HG02571 (cell line): ENCODE results near the gene DNAH14.
"Not testable (repeated sequence)": the region's sequence is repeated elsewhere in the genome, so short reads cannot be mapped to it uniquely, and the experiment has no call there.

Experiments used
- ATAC-seq: cut with Tn5 transposase; IDR thresholded peaks from one replicate; pipeline ENCODE4 v1.9.1; 2021; ENCODE audit warnings: mild to moderate bottlenecking, moderate library complexity; ENCODE audit not compliant: unreplicated experiment

The DNAH14 gene

DNA sequence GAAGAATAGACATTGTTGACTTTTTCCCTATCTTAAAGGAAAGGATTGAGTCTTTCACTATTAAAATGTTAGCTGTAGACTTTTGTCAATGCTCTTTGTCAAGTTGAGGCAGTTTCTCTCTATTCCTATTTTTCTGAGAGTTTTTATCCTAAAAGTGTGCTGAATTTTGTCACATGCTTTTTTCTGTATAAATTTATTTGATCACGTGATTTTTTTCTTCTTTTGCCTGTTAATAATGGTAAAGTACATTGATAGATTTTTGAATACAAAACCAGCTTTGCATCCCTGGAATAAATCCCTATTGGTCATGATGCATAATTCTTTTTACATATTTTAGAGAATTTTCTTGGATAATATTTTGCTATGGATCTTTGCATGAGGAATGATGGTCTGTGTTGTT lies 60.1 kb downstream of the DNAH14 start:
- ATAC-seq, result no peak

DNA sequence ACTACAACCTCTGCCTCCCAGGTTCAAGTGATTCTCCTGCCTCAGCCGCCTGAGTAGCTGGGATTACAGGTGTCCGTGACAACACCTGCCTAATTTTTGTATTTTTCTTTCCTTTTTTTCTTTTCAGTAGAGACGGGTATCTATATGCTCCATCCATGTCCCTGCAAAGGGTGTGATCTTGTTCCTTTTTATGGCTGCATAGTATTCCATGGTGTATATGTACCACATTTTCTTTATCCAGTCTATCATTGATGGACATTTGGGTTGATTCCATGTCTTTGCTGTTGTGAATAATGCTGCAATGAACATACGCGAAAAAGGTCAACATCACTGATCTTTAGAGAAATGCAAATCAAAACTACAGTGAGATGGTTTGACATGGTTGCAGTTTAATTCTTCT lies 62.1 kb downstream of the DNAH14 start:
- ATAC-seq, result not testable (repeated sequence)

DNA sequence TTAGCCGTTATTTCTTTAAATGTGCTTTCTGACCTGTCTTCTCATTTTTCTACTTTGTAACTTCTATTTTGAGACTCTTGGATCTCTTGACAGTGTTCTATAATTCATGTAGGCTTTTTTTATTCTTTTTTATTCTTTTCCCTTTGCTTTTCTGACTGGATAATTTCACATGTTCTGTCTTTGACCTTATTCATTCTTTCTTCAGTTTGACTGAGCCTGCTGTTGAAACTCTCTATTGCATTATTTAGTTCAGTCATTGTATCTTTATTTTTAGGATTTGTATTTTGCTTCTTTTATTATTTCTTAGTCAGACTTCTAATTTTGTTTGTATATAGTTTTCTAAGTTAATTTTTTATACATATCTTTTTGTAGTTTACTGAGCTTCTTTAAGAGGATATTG lies 66.1 kb downstream of the DNAH14 start:
- ATAC-seq, result no peak

DNA sequence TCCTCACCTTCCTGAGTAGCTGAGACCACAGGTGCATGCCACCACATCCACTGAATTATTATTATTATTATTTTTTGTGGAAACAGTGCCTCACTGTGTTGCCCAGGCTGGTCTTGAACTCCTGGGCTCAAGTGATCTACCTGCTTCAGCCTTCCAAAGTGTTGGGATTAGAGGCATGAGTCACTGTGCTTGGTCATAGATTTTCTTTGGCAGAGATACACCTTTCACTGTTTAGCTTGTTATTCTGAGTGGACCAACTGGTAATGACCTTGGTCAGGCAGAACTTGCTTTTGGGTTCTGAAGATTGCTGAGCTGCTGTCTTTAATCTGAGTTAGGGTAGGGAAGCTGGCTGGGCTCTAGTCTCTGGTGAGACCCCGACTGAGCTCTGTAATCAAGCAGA lies 66.8 kb downstream of the DNAH14 start:
- ATAC-seq, result no peak

DNA sequence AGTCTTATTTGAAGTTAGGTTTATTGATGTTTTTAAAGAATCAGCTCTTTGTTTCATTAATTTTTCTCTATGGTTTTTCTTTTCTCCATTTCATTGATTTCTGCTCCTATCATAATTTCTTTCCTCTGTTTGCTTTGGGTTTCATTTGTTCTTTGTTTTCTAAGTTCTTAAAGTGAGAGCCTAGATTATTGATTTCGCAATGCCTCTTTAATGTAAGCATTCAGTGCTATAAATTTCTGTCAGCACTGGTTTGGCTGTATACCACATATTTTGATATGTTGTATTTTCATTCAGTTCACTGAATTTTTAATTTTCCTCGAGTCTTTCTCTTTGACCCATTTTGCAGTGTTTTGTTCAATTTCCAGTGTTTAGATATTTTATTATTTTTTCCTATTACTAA lies 68.7 kb downstream of the DNAH14 start:
- ATAC-seq, result no peak

DNA sequence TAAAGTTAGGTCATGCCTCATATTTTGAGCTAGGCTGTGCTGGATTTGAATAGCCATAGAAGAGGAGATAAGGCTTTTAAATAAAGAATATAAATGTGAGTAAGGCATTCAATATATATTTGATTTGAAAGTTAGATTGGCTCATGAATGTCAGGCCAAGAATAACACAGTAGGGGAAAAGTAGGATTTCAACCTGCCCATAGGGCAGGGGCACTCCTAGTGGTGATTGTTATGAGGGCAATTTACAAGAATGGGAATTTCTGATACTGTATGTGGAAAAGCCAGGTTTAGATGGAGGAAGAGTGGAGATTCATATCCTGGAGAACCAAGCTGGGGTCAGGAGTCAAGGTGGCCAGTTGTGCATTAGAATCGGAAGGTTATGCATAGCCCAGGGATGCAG lies 74.9 kb downstream of the DNAH14 start:
- ATAC-seq, result no peak

DNA sequence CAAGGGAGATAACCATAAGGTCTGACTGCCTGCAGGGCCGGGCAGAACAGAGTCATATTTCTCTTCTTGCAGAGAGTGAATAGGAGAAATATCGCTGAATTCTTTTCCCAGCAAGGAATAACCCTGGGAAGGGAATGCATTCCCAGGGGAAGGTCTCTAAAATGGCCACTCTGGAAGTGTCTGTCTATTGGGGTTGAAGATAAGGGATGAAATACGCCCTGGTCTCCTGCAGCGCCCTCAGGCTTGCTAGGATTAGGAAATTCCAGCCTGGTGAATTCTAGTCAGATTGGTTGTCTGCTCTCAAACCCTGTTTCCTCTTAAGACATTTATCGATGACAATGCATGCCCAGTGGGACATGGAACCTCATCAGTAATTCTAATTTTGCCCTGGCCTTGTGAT lies 76.9 kb downstream of the DNAH14 start:
- not testable (repeated sequence) for ATAC-seq

DNA sequence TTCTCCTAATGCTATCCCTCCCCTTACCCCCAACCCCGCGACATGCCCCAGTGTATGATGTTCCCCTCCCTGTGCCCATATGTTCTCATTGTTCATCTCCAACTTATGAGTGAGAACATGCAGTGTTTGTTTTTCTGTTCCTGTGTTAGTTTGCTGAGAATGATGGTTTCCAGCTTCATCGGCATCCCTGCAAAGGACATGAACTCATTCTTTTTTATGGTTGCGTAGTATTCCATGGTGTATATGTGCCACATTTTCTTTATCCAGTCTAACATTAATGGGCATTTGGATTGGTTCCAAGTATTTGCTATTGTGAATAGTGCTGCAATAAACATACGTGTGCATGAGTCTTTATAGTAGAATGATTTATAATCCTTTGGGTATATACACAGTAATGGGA lies 78.6 kb downstream of the DNAH14 start:
- not testable (repeated sequence) for ATAC-seq

DNA sequence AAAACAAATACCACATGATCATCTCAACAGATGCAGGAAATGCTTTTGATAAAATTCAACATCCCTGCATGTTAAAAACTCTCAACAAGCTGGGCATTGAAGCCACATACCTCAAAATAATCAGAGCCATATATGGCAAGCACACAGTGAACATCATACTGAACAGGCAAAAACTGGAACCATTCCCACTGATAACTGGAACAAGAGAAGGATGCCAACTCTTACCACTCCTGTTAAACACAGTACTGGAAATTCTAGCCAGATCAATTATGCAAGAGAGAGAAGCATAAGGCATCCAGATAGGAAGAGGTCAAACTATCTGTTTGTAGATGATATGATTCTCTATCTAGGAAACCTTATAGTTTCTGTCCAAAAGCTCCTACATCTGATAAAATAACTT lies 91.6 kb downstream of the DNAH14 start:
- no peak for ATAC-seq

DNA sequence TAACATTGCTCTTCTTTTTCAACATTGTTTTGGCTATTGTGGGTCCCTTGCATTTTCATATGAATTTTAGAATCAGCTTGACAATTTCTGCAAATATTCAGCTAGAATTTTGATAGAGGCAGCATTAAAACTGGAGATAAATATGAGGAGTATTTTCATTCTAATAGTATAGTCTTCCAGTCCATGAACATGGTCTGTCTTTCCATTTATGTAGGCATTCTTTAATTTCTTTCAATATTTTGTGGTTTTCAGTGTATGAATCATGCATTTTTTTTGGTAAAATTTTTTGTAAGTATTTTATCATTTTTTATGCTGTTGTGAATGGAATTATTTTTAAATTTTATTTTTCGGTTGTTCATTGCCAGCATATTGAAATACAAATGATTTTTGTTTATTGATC lies 97.2 kb downstream of the DNAH14 start:
- no peak for ATAC-seq

DNA sequence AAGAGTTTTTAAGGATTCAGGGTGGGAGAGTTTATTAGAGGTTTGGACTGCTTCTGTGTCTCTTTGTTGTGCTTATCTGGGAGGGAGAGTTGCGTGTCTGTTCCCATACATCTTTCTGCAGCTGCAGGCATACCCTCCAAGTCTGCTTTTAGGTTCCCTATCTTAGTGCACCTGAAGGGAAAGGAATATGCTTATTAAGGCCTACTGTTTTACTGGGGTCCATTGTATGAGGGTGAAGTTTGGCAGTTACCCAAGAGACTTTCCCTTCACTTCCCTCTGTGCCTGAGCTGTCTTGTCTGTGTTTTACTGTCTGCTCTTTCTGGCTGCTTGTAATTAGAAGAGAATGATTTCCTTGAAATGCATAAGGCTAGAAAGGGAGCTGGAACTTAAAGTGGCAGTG lies 107.0 kb downstream of the DNAH14 start:
- ATAC-seq, result not testable (repeated sequence)

DNA sequence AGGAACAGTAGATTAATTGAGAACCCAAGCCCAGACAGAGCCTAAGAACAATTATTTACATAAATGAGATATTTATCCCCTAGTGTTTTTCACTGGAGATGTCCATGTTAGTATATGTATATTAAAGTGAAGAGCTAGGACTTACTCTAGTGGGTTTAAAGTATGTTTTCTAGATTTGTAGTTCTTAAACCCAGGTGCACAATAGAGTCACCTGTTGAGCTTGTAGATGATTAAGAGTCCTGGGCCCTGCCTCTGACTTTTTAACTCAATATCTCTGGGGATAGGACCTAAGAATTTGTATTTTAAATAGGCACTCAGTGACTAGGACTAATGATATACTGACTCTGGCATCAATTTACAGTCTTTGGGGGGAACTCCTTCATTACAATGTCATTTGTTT lies 112.8 kb downstream of the DNAH14 start:
- no peak for ATAC-seq

DNA sequence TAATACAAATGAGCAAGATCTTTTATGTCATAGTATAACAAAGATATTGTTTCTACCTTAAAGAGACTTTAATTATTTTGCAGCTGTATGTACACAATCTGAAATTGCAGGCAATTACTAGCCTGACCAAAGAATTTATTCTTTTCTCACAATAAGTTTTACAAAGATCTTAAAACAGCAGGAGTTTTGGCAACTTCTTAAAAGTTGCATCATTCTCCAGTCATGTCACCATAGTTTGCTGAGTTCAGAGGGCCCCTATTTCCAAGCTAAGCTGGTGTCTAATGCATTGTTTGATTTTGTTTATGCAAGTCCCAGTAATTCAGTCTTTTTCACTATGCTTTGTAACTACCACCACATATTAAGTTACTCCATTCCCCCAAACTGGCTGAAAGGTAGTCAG lies 114.8 kb downstream of the DNAH14 start:
- ATAC-seq, result no peak

DNA sequence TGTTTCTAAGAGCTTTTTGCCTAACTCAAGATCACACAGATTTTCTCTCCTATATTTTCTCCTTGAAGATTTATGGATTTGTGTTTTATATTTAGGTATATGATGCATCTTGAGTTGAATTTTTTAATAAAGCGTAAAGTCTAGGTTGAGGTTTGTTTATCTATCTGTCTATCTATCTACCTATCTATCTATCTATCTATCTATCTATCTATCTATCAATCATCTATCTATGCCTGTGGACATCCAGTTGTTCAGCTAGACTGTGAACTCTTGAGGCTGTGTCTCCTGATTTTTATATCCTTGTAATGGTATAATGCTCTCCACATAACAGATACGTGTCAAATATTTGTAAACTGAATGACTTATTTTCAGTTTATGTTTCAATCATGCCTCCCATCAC lies 120.1 kb downstream of the DNAH14 start:
- no peak for ATAC-seq

DNA sequence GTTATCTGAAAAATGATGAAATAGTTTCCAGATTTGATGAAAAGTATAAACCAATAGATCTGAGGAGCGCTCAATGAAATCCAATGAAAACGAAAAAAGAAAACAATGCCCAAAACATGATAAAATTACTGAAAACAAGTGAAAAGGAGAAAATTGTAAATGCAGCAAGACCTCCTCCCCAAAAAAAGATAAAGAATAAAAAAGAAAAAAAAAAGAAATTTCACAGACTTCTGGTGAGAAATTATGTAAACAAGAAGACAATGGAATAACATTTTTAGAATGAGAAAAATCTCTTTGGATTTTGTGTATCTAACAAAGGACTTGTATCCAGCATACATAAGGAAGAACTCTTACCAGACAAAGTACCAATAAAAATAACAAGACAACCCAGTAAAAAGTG lies 134.2 kb downstream of the DNAH14 start:
- ATAC-seq, result no peak

DNA sequence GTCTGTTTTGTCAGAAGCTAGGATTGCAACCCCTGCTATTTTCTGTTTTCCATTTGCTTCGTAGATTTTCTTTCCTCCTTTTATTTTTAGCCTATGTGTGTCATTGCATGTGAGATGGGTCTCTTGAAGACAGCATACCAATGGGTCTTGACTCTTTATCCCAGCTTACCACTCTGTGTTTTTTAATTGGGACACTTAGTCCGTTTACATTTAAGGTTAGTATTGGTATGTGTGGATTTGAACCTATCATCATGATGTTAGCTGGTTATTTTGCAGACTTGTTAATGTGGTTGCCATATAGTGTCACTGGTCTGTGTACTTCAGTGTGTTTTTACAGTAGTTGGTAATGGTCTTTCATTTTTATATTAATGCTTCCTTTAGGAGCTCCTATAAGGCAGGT lies 141.5 kb downstream of the DNAH14 start:
- ATAC-seq, result no peak

DNA sequence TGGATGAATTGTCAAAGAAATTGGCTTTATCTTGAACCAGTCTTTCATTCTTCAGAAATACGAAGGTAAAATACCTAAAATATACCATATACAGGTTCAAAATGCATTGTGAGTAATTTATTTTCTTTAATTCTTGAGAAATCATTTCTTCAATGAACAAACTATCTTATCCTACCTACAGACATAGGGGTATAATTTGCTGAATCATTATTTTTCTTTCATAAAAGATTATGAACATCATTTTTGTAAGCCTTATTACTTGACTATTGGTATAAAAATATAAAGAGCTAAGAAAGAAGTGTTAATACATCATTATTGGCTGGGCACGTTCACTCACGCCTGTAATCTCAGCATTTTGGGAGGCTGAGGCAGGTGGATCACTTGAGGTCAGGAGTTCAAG lies 167.7 kb downstream of the DNAH14 start:
- ATAC-seq, result no peak

DNA sequence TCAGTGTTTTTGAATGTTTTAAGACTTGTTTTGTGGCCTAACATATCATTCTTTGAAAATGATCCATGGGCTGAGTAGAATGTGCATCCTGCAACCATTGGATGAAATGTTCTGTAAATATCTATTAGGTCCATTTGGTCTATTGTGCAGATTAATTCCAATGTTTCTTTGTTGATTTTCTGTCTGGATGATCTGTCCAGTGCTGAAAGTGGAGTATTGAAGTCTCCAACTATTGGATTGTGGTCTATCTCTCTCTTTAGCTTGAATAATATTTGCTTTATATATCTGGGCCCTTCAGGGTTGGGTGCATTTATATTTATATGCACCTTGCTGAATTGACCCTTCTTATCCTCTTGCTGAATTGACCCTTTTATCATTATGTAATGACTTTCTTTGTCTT lies 181.5 kb downstream of the DNAH14 start:
- ATAC-seq, result no peak

DNA sequence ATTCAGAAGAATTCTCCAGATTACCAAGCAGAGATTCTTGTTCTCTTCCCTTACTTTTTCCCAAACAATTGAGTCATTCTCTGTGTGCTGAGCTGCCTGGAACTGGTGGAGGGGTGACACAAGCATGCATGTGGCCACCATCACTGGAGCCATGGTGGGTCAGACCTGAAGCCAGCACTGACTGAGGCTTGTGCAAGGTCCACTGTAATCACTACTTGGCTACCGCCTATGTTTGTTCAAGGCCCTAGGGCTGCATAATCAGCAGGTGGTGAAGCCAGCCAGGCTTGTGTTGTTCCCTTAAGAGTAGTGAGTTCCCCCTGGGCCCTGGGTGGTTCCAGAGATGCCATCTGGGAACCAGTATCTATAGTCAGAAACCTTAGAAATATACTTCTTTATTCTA lies 183.8 kb downstream of the DNAH14 start:
- no peak for ATAC-seq

DNA sequence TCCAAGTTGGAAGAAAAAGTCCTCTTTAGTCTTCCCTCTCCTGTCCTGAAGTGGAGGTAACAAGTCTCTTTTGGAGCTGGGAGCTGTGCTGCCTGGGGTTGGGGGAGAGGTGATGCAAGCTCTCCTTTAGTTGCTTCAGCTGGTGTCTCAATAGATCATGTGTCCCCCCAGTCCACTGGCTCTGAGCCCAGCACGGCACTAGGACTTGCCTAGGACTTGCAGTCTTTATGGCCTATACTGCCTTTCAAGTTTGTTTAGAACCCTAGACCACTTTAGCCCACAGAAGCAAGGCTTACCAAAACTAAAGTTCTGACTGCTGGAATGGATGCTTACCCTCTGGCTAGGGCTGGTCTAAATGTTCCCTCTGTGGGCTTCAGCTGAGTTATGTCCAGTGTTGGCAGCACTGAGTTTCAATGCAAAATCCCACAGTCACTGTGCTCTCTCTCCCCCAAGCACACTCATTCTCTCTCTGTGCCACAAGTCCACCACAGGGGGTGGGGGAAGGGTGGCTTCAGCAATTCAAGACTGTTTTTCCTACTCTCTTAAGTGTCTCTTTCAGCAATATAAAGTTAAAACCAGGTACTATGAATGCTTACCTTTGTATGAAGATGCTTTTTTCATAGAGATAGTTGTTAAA lies 185.0 kb downstream of the DNAH14 start:
- no peak for ATAC-seq

DNA sequence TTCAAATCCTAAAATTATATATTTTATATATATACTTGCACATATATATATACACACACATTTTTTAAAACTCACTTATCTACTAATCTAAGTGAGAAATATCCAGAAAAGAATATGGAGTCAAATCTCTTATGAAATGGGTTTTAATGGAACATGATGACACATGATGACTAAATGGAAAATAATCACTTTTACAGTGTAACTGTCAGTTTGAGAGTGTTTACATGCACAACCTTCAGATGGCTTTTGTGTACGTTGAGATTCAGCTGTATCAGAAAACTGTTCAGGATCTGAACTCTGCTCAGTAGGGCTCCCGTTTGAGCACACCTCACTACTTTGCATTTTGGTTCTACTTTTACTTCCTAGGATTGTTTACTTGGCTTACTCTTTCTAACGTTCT lies 189.8 kb downstream of the DNAH14 start:
- no peak for ATAC-seq

DNA sequence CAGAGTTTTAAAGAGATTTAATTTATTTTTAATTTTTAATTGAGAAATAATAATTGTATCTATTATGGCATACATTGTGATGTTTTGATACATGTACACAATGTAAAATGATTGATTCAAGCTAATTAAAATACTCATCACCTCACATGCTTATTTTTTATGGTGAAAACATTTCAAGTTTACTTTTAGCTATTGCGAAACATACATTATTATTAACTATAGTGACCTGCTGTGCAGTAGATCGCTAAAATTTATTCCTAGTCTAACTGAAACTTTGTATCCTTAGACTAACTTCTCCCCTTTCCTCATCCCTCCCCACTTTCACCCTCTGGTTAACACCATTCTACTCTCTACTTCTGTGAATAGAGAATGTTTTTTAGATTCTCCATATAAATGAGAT lies 191.6 kb downstream of the DNAH14 start:
- ATAC-seq, result no peak

DNA sequence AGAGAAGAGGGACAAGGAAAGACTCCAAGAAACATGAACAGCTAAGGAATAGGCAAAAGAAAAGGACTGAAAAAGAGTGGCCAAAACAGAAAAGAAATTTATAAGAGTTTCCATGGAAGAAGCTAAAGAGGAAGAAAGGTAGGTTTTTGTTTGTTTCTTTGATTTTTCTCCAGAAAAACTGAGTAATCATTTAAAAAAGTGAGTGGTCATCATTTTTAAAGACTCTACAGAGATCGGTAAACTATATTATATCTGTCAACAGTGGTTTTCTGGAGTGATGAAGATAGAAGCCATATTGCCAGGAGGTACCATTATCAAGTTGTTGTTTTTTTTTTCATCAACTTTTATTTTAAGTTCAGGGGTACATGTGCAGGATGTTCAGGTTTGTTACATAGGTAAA lies 202.4 kb downstream of the DNAH14 start:
- ATAC-seq, result no peak

DNA sequence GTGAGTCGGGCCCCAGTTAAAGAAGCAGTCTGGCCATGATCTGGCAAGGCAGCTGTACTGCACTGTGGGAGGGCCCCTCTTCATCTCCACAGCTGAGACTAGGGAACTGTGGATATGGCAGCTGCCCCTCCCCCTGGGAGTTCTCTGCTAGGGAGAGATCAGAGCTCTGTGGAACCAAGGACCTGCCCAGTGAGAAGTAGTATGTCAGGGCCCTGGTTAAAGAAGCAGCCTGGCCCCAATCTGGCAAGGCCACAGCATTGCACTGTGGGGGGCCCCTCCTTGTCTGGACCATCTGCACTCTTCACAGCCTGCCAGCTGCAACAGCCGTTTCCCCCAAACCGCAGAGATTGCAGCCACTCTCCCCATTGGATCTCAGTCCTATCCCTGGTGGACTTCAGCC lies 208.5 kb downstream of the DNAH14 start:
- ATAC-seq, result no peak
